ENCODE data around the gene FAM50B.

FAM50B gene

DNA sequence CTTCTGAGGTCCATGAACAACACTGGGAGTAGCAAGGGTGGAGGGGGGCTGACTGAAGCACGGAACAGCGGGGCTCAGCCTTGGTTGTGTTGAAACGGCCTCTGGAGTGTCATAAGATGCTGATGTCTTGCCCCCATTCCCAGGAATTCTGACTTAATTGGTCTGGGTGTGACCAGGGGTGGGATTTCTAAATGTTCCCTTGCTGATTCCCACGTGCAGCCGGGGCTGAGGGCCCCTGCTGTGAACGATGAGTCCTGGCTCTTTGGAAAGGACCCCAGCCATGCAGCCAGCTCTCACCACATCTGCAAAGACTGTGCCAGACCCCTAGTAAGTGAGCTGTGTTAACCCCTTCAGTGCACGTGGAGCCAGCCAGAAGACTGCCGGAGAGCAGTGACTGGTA lies 28.6 kb upstream of the FAM50B start:
- no peak for DNase-seq

DNA sequence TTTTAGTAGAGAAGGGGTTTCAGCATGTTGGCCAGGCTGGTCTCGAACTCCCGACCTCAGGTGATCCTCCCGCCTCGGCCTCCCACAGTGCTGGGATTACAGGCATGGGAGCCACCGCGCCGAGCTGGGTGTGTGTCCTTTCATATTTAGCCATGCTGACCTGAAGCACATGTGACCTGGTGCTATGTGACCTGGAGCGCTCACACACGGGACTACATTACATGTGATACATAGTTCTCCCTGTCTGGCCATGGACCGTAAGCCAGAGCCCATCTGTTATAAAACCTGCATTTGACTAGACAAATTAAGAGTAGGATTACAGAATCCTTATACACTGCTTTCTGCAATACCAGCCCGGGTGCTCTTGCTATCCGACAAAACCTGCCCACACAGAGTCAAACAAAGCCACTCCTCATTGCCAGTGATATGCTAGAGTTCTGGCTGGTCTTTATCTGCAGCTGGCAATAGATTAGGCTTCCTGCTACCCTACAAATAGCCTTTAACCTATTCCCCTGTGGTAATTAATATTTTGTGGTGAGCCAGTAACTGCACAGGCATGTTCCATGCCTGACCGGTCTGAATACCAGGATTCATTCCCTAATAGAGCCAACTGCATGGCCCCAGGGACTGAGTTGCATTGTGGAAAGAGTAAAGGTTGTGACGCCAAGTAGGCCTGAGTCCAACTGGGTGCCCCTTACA lies 26.3 kb upstream of the FAM50B start:
- no peak for DNase-seq

DNA sequence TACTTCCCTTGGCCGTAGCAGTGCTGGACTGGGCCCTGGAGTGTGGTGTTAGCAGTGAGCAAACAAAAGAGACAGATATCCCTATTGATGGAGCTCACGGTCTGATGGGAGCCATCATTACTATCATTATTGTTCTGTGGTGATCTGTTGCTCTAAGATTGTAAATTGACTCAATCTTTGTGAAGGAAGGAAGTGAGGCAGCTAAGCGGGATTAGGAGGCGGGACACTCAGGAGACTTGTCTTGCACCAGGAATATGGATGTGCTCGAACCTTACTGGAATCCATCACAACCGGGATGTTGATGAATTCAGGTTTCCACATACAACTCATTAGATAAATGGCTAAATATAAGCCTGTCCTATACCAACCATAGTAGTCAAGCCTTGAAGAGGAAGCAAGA lies 25.5 kb upstream of the FAM50B start:
- no peak for DNase-seq

DNA sequence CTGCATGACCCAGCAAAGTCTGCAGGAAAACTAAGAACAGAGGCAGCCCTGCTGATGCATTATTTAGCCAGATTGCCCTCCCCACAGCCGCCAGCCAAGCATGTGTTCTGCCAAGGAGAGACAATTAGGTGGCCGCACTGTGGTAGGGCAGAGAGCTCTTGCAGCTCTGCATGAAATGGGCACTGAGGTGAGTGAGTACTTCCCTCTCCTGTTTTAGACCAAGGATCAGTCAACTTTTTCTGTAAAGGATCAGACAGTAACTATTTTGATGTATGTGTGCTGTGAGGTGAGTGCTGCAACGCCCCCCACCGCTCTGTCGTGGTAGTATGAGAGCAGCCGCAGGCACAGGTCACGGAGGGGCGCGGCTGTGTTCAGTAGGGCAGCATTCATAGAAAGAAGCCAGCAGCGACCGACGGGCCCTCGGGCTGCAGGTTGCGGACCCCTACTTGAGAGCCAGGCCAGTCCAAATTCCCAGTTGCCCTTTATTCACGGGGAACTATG lies 23.8 kb upstream of the FAM50B start:
- DNase-seq = no peak

DNA sequence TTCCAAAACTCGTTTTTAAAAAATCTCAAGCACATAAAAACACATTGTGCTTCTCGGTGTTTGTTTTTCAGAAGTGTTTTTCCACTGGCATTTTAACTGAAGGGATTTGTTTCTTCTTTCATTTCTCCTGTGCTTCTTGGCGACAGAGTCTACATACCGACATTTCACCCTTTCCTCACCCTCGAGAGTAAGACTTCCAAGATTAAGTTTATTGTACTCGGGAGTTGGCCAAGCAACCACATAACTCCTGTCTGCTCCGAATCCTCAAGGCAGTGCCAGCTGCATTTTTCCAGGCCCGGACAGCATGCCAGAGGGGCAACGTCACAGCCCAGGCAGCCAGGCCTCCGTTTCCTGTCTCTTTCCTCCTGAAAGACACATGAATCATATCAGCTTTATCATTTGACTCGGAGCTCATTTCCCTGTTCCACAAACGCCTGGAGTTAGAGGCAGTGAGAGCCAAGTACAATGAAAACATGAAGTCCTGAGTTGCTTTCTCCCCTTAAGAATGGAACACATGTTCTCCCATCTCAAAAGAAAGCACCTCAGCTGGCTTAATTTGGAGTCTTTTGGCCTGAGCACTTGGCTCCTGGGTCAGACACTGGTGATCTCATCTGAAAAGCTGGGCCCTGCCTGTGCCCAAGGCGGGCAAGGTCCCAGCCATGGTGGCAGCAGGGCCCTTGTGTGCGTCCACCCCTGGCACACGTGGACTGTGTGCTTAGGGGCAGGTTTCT lies 23.2 kb upstream of the FAM50B start:
- DNase-seq = no peak

DNA sequence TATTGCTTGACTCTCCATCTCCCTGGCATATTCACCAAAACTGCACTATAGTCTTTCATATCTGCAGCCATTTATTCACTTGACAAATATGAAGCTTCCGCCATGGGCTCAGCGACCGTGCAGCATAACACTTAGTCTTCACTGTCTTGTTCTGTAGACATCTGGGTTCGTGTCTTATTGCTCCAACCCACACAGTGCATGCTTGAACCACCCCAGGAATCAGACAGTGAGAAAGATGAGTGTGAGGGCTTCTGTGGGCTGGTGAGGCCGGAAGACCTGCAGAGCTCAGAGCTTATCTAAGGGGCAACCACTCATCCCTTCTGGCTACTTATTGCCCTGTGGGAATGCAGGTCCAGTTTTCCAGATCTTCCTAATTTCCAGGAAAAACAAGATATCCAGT lies 19.9 kb upstream of the FAM50B start:
- DNase-seq = no peak

DNA sequence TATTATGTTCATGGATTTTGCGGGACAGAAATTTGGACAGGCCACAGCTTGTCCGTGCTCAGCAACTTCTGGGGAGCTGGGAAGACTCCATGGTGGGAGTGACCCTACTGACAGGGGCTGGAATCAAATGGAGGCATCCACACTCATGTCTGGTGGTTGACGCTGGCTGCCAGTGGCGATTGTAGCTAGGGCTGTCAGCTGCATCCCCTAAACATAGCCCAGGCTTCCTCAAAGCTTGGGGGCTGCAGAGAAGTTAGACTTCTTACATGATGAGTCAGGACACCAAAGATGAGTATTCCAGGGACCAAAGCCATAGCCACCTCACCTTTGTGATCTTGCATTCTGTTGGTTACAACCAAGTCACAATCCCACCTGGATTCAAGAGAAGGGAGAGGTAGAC lies 18.4 kb upstream of the FAM50B start:
- DNase-seq = no peak

DNA sequence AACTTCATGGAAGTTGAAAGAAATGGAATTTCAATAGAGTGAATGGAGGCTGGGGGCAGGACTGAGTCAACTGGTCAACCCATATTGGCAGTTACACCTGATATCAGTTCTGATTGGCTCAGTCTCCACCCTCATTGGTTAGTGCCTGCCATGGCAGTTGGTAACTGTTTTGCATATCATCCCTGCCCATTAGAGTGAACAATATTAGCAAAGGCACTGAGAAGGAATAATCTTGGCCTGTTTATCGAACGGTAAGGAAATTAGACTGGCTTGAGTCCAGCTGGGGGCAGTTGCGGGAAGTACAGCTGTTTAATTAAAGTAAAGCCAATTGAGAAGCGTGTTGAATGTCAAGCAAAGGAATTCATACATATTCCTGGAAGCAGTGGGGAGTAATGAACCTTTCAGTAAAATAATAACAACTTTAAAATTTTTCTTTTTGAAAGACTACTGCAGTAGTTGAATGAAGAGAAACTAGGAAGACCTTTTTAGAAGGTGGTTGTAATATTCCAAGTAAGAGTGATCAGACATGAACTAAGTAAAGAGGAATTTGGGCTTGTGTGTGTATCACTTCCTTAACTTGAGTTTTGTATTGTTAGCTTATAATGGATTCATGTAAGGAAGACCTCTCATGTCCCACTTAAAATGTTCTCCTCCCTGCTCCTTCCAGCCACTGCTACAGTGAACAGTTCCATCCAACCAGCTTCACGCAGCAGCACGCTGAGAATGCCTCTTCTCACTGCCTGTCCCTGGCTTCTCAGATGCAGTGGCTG lies 17.2 kb upstream of the FAM50B start:
- DNase-seq = no peak

DNA sequence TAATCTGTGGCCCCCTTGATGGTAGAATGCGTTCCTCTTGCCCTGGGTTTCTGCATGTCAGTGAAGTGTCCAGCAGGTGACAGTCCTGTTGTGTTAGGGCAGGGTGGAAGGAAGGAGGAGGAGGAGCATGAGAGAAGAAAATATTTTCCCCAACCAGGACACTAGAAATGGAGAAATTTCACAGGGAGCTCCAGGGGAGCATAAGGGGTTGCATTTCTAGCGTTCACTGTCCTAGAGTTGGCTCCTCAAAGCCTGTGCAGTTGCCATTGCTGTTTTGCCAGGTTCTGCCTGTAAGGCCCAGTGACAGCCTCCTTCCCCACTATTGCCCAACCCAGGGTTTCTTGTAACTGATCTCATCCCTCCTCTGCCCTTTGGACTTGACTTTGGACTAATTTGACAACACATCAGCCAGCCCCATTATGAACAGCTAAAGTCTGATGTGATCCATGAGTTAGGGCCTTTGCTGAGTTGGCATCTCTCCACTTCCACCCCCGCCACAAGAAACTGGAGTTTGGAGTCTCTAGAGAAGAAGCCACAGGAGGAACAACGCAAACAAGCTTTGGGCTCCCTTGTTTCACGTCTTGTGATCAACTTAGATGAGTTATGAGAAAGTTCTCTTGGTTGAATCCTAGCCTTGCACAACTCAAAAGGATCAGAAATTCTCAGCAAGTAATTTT lies 14.0 kb upstream of the FAM50B start:
- DNase-seq = no peak

DNA sequence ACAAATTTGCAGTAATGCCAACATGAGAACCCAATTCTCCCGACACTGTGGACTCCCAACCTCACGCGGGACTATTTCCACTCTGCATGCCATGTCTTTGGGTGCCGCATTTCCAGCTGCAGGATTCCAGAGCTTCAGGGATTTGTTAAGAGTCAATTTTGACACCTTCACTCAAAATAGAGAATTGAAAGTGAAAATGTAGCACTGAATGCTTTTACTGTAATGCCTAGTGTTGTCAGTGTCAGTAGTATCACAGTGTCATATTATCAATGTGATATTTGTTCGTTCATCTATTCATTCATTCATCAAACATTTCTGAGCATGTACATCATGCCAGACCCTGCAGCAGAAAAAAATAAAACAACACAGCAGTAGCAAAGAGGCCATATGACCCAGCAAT lies 13.4 kb upstream of the FAM50B start:
- no peak for DNase-seq

DNA sequence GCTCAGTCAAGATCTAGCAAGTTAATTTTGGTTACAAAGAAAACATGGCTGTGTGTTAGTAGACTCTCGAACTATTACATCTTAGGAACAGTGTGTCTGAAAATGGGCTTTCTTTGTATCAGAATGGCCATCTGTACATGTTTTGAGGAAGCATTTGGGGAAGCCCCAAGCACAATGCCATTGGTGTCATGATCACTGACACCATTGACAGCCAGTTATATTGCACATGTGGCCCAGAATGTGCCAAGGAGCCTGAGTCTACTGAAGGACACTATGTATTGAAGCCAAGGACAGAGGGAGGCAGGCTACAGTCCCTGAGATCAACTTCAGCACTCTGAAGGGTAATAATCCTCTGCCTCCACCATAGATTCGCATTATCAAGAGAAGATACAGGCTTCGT lies 12.6 kb upstream of the FAM50B start:
- no peak for DNase-seq

DNA sequence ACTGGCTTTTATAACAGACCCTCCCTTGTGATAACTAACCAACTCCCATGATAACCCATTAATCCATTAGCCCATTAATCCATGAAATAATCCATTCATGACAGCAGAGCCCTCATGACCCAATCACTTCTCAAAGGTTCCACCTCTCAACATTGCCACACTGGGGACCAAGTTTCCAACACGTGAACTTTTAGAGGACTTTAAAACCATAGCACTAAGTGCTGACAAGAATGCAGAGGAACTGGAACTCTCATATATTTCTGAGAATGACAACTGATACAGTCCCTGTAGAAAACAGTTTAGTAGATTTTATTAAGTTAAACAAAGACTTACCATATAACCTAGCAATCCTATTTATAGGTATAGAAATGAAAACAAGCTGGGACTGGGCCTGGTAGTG lies 11.4 kb upstream of the FAM50B start:
- DNase-seq = no peak

DNA sequence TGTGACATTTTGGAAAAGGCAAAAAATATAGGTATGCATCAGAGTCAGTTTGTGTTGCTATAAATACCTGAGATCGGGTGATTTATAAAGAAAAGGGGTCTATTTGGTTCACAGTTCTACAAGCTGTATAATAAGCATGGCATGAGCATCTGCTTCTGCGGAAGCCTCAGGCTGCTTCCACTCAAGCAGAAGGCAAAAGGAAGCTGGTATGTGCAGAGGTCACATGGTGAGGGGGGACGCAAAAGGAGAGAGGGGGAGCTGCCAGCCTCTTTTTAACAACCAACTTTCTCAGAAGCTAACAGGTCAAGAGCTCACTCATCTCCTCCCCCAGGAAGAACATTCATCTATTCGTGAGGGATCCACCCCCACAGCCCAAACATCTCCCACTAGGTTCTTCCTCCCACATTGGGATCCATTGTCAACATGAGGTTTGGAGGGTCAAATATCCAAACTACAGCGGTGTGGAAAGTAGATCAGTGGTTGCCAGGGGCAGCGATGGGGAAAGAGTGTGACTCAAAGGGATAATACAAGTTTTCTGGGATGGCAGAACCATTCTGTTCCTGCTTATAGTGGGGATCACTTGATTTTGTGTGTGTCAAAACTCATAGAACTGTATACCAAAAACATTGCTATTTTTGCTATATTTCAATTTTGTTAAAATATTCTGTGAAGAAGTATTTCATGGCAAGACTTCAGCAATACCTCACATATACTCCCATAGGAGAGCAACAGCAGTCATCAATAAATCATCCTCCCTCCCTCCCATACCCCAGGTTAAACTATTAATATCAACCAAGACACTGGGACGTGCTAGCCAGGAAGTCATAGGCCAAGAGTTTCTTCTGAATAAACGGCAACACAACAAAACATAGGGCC lies 9.9 kb upstream of the FAM50B start:
- no peak for DNase-seq

DNA sequence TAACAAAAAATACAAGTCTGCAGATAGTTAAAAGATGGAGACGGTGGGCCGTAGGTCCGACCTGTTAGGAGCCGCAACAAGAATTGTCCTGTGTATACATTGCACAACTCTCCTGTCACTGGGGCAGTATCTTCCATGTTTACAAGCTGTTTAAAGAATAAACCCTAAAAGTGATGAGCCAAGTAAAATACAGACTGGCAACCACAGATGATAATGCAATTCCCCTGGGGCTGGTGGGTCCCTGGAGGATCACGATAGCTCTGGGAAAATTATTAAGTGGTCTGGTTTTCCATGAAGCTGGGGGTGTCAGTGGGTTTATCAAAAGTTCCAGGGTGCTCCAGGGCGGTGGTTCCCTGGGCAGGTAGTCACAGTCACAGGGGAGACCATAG lies 8.1 kb upstream of the FAM50B start:
- no peak for DNase-seq

DNA sequence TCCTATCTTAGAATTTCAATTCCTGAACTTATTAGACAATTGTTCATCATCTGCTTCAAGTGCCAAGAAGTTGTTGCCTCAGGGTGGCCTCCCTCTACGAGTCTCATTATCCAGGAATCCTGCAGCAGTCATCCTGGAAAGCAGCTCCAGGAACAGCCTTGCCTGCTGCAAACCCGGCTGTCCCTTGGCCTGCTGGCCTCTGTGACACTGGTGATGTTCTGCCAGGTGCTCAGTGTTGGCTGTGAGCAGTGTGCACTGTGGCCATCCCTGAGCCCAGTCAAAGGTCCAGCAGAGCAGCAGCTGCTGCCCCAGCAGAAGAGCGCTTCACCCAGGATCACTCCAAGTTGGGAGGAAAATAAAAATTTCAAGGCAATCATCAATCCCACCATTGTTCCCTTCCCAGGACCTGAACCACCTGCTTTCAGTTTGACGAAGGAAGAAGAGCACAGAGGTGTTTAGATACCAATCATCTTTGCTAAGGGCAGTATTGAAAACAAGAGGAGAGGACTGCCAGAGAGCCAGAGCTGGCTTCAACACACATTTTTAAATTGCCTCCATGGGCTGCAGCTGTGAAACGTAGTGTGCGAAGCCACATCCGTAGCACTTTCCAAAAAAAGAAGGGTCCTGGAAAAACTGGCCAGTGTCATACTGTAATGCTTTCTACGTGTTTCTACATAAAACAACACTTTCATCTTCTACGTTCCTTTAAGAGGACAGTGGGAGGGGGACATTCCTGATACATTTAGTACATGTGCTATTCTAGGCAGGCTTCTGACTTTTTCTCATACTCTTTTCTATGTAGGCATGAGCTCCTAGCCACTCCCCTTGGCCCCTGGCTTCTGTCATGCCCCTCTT lies 7.2 kb upstream of the FAM50B start:
- DNase-seq = no peak

DNA sequence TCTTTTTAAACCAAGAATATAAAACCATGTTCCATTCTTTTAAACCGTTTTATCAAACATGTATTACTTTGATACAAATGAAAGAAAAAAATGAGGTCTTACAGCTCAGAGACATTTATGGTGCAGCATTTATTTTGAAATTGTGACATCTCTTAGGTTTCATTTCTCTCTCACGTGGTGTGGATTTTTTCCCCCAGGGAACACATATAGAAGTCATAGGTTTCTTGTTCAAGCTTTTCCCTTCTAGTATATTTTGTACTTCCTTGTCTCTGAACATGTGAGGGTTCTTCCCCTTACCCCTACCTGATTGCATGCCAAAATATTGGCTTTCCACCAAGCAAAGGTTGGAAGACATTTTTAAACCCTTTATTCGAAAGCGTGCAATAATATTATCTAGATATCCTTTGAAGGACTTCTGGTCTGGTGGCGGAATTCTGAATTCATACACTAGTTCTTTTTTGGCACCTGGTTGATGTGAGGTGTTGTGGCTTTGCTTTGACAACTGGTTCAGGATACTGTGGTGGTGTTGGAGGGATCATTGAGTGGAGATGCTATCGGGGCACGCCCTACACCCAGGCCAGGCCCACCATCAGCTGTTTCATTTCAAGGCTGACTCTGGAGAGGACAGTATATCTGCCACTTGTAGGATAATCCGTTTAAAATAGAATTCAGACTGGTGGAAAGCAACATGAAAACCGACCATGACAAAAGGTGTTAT lies 5.6 kb upstream of the FAM50B start:
- no peak for DNase-seq

DNA sequence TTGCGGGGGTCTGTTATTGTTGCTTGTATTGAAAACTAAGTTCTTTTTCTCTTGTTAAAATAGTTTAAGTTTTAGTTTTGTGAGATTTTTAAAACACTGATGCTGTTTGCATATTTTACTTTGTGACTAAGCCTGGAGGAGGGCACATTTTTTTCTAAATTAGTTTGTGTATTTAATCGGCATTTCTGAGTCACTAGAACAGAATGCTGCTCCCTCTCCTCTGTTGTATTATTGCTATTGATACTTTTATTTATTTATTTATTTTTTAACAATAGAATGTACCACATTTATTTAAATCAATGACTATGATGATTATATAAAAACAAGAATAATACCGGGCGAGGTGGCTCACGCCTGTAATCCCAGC lies 5.1 kb upstream of the FAM50B start:
- no peak for DNase-seq

DNA sequence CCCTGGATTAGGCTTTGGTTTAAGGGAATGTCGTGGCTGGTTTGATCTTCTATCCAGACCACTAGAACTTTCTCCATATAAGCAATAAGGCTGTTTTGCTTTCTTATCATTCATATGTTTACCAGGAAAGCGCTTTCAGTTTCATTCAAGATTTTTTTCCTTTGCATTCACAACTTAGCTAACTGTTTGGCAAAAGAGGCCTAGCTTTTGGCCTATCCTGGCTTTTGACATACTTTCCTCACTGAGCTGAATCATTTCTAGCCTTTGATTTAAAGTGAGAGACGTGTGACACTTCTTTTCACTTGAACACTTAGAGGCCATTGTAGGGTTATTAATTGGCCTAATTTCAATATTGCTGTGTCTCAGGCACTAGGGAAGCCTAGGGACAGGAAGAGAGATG lies 1.7 kb upstream of the FAM50B start:
- no peak for DNase-seq

DNA sequence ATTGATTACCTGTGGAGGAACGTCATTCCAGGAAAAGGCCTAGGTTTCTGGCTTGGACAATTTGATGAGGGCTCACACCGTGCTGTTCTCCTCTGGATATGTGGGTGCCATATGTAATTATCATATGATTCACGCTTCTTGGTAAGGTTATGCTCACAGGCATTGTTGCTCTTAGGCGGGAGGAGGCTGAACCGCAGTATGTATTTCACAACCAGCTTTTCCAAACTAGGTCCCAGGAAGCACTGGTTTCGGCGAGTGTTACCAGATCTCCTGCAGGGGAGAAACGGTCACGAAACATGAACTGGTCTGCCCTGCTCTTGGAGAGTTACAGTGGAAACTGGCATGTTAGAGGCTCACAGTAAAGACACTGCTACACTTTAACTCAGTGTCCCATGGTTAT lies 793 bp upstream of the FAM50B start:
- no peak for DNase-seq

DNA sequence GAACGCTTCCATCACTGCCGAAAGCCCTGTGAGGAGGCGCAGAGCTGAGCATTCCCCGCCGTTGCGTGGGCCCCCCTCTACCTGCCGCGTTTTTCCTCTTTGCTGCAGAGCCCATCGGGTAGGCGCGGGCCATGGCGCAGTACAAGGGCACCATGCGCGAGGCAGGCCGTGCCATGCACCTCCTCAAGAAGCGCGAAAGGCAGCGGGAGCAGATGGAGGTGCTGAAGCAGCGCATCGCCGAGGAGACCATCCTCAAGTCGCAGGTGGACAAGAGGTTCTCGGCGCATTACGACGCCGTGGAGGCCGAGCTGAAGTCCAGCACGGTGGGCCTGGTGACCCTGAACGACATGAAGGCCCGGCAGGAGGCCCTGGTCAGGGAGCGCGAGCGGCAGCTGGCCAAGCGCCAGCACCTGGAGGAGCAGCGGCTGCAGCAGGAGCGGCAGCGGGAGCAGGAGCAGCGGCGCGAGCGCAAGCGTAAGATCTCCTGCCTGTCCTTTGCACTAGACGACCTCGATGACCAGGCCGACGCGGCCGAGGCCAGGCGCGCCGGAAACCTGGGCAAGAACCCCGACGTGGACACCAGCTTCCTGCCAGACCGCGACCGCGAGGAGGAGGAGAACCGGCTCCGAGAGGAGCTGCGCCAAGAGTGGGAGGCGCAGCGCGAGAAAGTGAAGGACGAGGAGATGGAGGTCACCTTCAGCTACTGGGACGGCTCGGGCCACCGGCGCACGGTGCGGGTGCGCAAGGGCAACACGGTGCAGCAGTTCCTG lies 693 bp downstream of the FAM50B start:
- no peak for DNase-seq

Data from activated CD4-positive, CD25-positive, alpha-beta regulatory T cell (primary cell).